HUES6 (cell line): Measurements from ENCODE around the gene RAF1.
"Not testable (repeated sequence)": the region's sequence is repeated elsewhere in the genome, so short reads cannot be mapped to it uniquely, and the experiment has no call there.

Source experiments
- H3K27ac ChIP-seq: 2 replicates; pipeline ENCODE4 v1.7.0; 2013; ENCODE audit warnings: low read depth, mild to moderate bottlenecking, low read length, inconsistent platforms
- H3K27me3 ChIP-seq: 2 replicates; pipeline ENCODE4 v1.6.1; 2013; ENCODE audit warnings: low read length; ENCODE audit not compliant: control insufficient read depth, insufficient read depth
- H3K36me3 ChIP-seq: 2 replicates; pipeline ENCODE4 v1.6.1; 2013; ENCODE audit warnings: low read length; ENCODE audit not compliant: control insufficient read depth, insufficient read depth
- H3K4me1 ChIP-seq: 2 replicates; pipeline ENCODE4 v1.6.1; 2013; ENCODE audit warnings: low read length; ENCODE audit not compliant: control insufficient read depth, insufficient read depth
- H3K4me3 ChIP-seq: 2 replicates; pipeline ENCODE4 v1.5.1; 2013; ENCODE audit warnings: low read depth, low read length
- H3K9ac ChIP-seq: one replicate; pipeline ENCODE4 v1.6.1; 2013; ENCODE audit warnings: mild to moderate bottlenecking, low read length
- H3K9me3 ChIP-seq: 2 replicates; pipeline ENCODE4 v1.6.1; 2013; ENCODE audit warnings: low read depth, low read length; ENCODE audit not compliant: control insufficient read depth, insufficient read depth

RAF1 gene

GRCh38 chr3:12638105-12638504 lies 25.8 kb downstream of the RAF1 start:
- no peaks in the 10 kb centered on the region for H3K27me3 ChIP-seq
- H3K4me3 ChIP-seq, result no peak overlapping the region
- no peak overlapping the region for H3K27ac ChIP-seq
- H3K9me3 ChIP-seq, result peaks cover 3% of the 10 kb centered on the region; the same call in 1 of the 2 replicates
- H3K36me3 ChIP-seq, result no peaks in the 10 kb centered on the region
- peaks cover 16% of the 10 kb centered on the region for H3K4me1 ChIP-seq
- no peak overlapping the region for H3K9ac ChIP-seq

GRCh38 chr3:12633108-12633507 lies 30.8 kb downstream of the RAF1 start:
- peaks cover 23% of the 10 kb centered on the region for H3K4me1 ChIP-seq
- H3K27ac ChIP-seq, result no peak overlapping the region
- no peaks in the 10 kb centered on the region for H3K9me3 ChIP-seq
- H3K4me3 ChIP-seq, result no peak overlapping the region
- no peak overlapping the region for H3K9ac ChIP-seq
- no peaks in the 10 kb centered on the region for H3K36me3 ChIP-seq
- H3K27me3 ChIP-seq, result no peaks in the 10 kb centered on the region

- H3K9me3 ChIP-seq, result no peaks in the 10 kb centered on the region
- no peak overlapping the region for H3K9ac ChIP-seq
- no peak overlapping the region for H3K4me3 ChIP-seq
- no peak overlapping the region for H3K27ac ChIP-seq
- H3K27me3 ChIP-seq, result no peaks in the 10 kb centered on the region
- peaks cover 17% of the 10 kb centered on the region for H3K4me1 ChIP-seq
- no peaks in the 10 kb centered on the region for H3K36me3 ChIP-seq
Observed at GRCh38 chr3:12632523-12632922, 31.4 kb downstream of the RAF1 start.

- H3K4me3 ChIP-seq, H3K36me3 ChIP-seq, H3K27me3 ChIP-seq, H3K4me1 ChIP-seq, H3K9ac ChIP-seq, H3K27ac ChIP-seq, H3K9me3 ChIP-seq: not testable (repeated sequence)
Observed at GRCh38 chr3:12630843-12631242, 33.1 kb downstream of the RAF1 start.

GRCh38 chr3:12630292-12630691 lies 33.6 kb downstream of the RAF1 start:
- no peak overlapping the region for H3K27ac ChIP-seq
- H3K9me3 ChIP-seq, result no peaks in the 10 kb centered on the region
- no peak overlapping the region for H3K4me3 ChIP-seq
- H3K36me3 ChIP-seq, result no peaks in the 10 kb centered on the region
- peaks cover 8% of the 10 kb centered on the region; the same call in 1 of the 2 replicates for H3K4me1 ChIP-seq
- H3K27me3 ChIP-seq, result no peaks in the 10 kb centered on the region
- no peak overlapping the region for H3K9ac ChIP-seq

- H3K27me3 ChIP-seq, result no peaks in the 10 kb centered on the region
- no peaks in the 10 kb centered on the region for H3K36me3 ChIP-seq
- H3K9me3 ChIP-seq, result no peaks in the 10 kb centered on the region
- H3K4me1 ChIP-seq, result peaks cover 8% of the 10 kb centered on the region; the same call in 1 of the 2 replicates
- no peak overlapping the region for H3K27ac ChIP-seq
- H3K4me3 ChIP-seq, result no peak overlapping the region
- H3K9ac ChIP-seq, result no peak overlapping the region
Observed at GRCh38 chr3:12629560-12629959, 34.4 kb downstream of the RAF1 start.

GRCh38 chr3:12628813-12629212 lies 35.1 kb downstream of the RAF1 start:
- H3K4me1 ChIP-seq, result peaks cover 8% of the 10 kb centered on the region; the same call in 1 of the 2 replicates
- no peaks in the 10 kb centered on the region for H3K27me3 ChIP-seq
- H3K4me3 ChIP-seq, result no peak overlapping the region
- no peak overlapping the region for H3K27ac ChIP-seq
- H3K9me3 ChIP-seq, result no peaks in the 10 kb centered on the region
- no peak overlapping the region for H3K9ac ChIP-seq
- no peaks in the 10 kb centered on the region for H3K36me3 ChIP-seq

GRCh38 chr3:12627370-12627769 lies 36.5 kb downstream of the RAF1 start:
- Histone ChIP-seq H3K27ac (no peak overlapping the region), H3K36me3 (no peaks in the 10 kb centered on the region), H3K4me1 (peaks cover 8% of the 10 kb centered on the region; the same call in 1 of the 2 replicates), H3K27me3 (no peaks in the 10 kb centered on the region), H3K9me3 (no peaks in the 10 kb centered on the region), H3K9ac (no peak overlapping the region), H3K4me3 (no peak overlapping the region)

- not testable (repeated sequence) for H3K27me3 ChIP-seq, H3K9ac ChIP-seq, H3K9me3 ChIP-seq, H3K4me3 ChIP-seq, H3K4me1 ChIP-seq, H3K27ac ChIP-seq, H3K36me3 ChIP-seq
Observed at GRCh38 chr3:12624964-12625363, 39.0 kb downstream of the RAF1 start.

- Histone ChIP-seq H3K36me3 (no peaks in the 10 kb centered on the region; the same call in 1 of the 2 replicates), H3K27me3 (no peaks in the 10 kb centered on the region), H3K9ac (no peak overlapping the region), H3K9me3 (no peaks in the 10 kb centered on the region), H3K4me1 (no peaks in the 10 kb centered on the region), H3K27ac (no peak overlapping the region), H3K4me3 (no peak overlapping the region)
Observed at GRCh38 chr3:12624056-12624455, 39.9 kb downstream of the RAF1 start.

- Histone ChIP-seq H3K4me1 (no peaks in the 10 kb centered on the region), H3K36me3 (peaks cover 13% of the 10 kb centered on the region), H3K9ac (no peak overlapping the region), H3K27ac (0 out of 2 replicates have a peak overlapping the region, but pooled peaks have one; percentile 13), H3K4me3 (no peak overlapping the region), H3K9me3 (no peaks in the 10 kb centered on the region), H3K27me3 (no peaks in the 10 kb centered on the region)
Observed at GRCh38 chr3:12622335-12622734, 41.6 kb downstream of the RAF1 start.

GRCh38 chr3:12620729-12621128 lies 43.2 kb downstream of the RAF1 start:
- H3K9me3 ChIP-seq, result no peaks in the 10 kb centered on the region
- no peaks in the 10 kb centered on the region for H3K27me3 ChIP-seq
- no peak overlapping the region for H3K27ac ChIP-seq
- no peaks in the 10 kb centered on the region for H3K4me1 ChIP-seq
- no peak overlapping the region for H3K9ac ChIP-seq
- peaks cover 27% of the 10 kb centered on the region for H3K36me3 ChIP-seq
- no peak overlapping the region for H3K4me3 ChIP-seq
